GM21381 (cell line): ENCODE data around the gene ABI3BP.
"Not testable (repeated sequence)": the region's sequence is repeated elsewhere in the genome, so short reads cannot be mapped to it uniquely, and the experiment has no call there.

ENCODE experiments used
- ATAC-seq: cut with Tn5 transposase; IDR thresholded peaks from one replicate; pipeline ENCODE4 v1.9.1; 2021; ENCODE audit warnings: mild to moderate bottlenecking, moderate library complexity; ENCODE audit not compliant: unreplicated experiment

ABI3BP gene

GRCh38 chr3:100946096-100946495 lies 47.1 kb downstream of the ABI3BP start:
- ATAC-seq, result not testable (repeated sequence)

- ATAC-seq, result no peak
Measured at GRCh38 chr3:100941451-100941850, 51.8 kb downstream of the ABI3BP start.

- no peak for ATAC-seq
Measured at GRCh38 chr3:100941041-100941440, 52.2 kb downstream of the ABI3BP start.

- ATAC-seq, result no peak
Measured at GRCh38 chr3:100936931-100937330, 56.3 kb downstream of the ABI3BP start.

GRCh38 chr3:100932491-100932890 lies 60.7 kb downstream of the ABI3BP start:
- ATAC-seq, result no peak

GRCh38 chr3:100928638-100929428 lies 64.4 kb downstream of the ABI3BP start:
- no peak for ATAC-seq

- no peak for ATAC-seq
Measured at GRCh38 chr3:100927775-100928174, 65.4 kb downstream of the ABI3BP start.

- no peak for ATAC-seq
Measured at GRCh38 chr3:100915706-100916495, 77.3 kb downstream of the ABI3BP start.

GRCh38 chr3:100913870-100914648 lies 79.2 kb downstream of the ABI3BP start:
- ATAC-seq, result no peak

GRCh38 chr3:100912976-100913545 lies 80.2 kb downstream of the ABI3BP start:
- no peak for ATAC-seq

GRCh38 chr3:100912571-100912970 lies 80.7 kb downstream of the ABI3BP start:
- ATAC-seq, result no peak

GRCh38 chr3:100911956-100912355 lies 81.3 kb downstream of the ABI3BP start:
- ATAC-seq, result no peak

- ATAC-seq, result no peak
Measured at GRCh38 chr3:100910986-100911385, 82.2 kb downstream of the ABI3BP start.

GRCh38 chr3:100902572-100902971 lies 90.6 kb downstream of the ABI3BP start:
- no peak for ATAC-seq

GRCh38 chr3:100900671-100901335 lies 92.4 kb downstream of the ABI3BP start:
- ATAC-seq, result no peak

GRCh38 chr3:100899440-100900091 lies 93.7 kb downstream of the ABI3BP start:
- ATAC-seq, result no peak

GRCh38 chr3:100898681-100899080 lies 94.5 kb downstream of the ABI3BP start:
- no peak for ATAC-seq

- ATAC-seq, result no peak
Measured at GRCh38 chr3:100896994-100897393, 96.2 kb downstream of the ABI3BP start.

- ATAC-seq, result no peak
Measured at GRCh38 chr3:100893590-100893989, 99.6 kb downstream of the ABI3BP start.

- no peak for ATAC-seq
Measured at GRCh38 chr3:100893108-100893507, 100.1 kb downstream of the ABI3BP start.
